GM12801 (cell line): Measurements from ENCODE around the gene IGFBP5.

Experiments used
- TF ChIP-seq, protein P1 (sequence below): IDR thresholded peaks from one replicate; pipeline ENCODE4 v1.5.1; 2011; ENCODE audit warnings: control low read depth; ENCODE audit not compliant: insufficient read length; ENCODE audit errors: extremely low read depth

The IGFBP5 gene

DNA sequence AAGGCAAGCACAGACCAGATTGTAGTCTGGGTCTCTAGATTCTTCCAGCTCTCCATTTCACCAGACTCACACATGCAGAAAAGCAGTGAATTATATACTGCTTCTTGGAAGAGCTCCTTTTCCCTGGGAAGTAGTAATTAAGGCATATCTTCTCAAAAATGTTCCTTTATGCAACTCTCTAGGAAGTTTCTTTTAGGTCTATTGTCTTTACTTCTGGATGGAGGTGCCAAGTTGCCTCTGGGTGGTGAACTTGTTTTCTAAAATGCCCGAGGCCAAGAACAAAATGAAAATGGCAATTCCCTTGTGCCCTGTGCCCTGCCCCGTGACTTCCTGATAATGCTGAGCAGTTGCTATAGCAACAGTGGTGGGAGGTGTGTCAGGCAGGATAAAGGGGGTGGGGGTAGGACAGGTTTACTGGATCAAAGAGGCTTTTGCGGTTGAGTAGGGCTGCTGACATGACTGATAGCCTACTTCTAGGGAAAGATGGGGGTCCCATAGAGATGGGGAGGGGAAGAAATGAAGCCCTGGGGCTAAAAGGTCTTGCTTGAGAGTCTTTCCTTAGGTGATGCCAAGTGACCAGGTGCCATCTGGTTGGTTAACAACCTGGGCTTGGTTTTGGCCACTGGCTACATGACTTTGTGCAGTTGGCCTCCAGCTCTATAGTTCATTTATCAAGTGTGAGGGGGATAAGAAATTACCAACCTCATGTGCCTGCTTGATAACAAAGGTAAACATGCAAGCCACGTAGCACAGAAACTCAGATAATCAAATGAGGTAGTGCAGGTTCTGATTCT, 50.3 kb downstream of the IGFBP5 start:
- TF ChIP-seq, protein P1, sequence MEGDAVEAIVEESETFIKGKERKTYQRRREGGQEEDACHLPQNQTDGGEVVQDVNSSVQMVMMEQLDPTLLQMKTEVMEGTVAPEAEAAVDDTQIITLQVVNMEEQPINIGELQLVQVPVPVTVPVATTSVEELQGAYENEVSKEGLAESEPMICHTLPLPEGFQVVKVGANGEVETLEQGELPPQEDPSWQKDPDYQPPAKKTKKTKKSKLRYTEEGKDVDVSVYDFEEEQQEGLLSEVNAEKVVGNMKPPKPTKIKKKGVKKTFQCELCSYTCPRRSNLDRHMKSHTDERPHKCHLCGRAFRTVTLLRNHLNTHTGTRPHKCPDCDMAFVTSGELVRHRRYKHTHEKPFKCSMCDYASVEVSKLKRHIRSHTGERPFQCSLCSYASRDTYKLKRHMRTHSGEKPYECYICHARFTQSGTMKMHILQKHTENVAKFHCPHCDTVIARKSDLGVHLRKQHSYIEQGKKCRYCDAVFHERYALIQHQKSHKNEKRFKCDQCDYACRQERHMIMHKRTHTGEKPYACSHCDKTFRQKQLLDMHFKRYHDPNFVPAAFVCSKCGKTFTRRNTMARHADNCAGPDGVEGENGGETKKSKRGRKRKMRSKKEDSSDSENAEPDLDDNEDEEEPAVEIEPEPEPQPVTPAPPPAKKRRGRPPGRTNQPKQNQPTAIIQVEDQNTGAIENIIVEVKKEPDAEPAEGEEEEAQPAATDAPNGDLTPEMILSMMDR: no peak

DNA sequence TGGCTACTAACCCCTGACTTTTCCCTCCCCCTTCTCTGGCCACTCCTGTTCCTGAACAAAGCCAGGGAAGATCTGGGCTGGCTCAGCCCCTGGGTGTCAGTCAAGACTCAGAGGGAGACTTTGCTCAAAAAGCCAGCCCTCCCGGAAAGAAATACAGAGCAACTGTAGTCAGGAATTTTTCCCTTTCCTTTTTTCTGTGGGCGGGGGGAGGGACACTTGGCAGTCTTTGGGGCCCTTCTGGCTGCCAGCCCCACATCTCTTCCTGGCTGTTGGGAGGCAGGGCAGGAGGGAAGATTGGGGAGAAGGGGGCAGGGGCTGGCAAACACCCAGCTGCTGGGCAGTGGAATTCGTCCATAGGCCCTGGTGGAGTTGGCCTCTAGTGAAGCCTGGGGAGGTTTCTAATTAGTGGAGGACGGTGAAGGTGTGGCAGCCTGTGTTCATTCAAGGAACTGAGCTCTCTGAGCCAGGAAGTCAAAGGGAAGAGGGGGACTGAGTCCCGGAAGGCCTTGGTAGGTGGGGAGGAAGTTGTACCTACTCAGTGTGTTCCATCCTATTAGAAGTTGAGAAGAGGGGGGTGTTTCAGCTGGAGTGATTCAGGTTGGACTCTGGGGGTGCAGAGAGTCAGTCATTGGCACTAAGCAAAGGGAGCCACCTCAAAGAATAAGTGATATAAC, 51.2 kb downstream of the IGFBP5 start:
- TF ChIP-seq, protein P1: no peak

DNA sequence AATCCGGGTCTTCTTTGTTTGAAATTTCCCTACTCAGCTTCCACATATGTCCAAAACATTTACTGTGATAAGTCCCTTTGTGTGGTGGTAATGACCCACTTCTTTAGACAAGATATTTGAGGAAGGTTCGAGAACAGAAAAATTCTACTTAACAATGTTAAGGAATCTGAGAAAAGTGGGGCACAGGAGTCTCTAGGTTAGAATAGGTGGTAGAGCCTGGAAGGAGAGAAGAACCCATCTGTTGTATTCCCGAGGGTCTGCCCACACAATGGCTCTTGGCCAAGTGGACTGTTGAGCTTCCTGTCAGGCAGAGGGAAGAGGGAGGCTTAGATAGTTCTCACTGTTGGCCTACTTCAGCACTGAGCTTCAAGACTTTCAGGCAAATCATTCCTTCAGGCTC, 57.9 kb downstream of the IGFBP5 start:
- TF ChIP-seq, protein P1: no peak

DNA sequence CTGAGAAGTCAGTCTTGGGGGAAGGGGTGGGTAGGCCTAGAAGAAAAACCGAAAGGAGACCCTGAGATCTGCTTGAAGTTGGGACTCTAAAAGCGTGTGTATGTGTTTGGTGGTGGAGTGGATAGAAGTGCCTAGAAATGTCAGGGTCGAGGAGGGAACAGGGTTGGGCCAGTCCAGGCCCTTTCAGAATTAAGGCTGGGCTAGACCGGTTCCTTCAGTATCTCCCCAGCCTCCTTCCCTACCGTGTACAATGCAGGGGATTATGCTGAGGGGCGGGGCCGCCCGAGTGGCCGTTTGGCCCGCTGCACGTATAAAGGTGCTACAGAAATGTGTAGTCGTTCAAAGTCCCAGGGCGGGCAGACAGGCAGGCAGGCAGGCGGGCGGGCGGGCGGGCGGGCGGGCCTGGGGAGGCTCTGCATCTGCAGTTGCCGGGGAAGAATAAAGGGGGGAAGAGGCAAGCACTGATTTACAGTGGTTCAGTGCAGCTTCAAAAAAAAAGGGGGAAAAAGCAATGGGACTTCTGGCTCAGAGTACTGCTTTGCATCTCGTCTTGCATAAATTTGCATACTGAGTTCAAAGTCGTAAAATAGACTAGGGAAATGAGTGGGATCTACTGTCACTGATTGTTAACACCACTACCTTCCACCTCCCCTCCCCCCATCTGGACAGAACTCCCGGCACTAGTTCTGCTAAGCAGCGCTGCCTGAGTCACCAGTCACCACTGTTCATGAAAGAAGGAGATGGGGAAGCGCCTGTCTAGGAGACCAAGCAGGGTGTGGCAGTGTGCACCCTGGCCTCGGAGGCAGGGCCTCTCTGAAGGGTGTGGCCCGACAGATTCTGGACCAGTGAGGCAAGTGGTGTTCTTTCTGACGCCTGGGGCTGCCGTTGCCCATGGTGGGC, 58.5 kb downstream of the IGFBP5 start:
- TF ChIP-seq, protein P1: no peak

DNA sequence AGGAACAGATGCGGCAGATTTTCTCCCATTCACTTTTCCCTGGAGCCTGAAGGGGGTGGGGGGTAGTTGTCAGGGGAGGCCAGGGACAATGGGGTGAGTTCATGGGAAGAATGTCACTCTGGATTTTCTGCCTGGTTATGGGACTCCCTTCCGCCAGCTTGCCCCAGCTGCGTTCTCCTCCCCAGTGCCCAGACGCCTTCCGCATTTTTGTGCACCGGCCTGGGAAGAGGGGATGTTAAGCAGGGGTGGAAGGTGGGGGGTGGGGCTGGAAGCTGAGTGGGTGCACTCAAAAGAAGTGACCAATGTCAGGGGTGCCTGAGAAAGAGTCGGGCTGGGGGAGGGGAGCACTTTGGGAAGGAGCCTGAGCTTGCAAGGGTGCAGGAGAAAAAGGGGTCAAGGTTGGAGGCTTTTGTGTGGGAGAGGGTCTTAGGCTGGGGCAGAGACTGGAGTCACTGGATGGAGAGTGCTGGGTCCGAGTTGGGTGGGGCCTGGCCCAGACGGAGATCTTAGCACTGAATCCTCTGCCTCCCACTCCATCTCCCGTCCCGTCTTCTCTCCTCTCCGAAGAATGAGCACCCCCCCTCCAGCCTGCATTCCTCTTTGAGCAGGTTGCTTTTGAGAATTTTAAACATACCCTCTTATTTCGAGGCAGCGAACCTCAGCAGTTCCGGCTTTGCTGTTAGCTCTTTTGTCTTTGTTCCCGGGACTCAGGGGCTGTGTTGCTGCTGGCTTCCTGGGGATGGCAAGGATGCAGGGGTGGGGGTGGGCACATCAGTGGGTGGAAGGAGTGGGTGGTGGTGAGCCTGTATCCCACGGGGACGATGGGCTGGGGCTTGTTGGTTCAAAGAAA, 59.4 kb downstream of the IGFBP5 start:
- TF ChIP-seq, protein P1: no peak

DNA sequence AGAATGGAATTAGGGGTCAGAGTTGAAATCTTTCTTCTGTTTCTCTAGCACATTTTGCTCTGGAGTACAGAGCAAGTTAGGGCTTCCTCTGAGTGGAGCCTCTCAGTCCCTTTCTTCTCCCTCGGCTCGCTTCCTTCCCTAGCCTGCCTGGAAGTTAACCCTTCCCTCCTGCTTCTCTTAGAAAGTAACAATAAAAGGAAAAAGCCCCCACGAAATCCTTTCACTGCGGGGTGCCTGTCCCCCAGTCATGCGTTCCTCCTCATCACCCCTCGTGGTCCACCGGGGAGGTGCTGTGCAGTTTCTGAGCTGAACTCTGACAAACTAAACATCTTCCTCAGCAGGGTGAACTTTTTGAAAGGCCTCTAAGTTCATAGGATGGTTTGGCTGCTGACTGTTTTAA, 60.2 kb downstream of the IGFBP5 start:
- TF ChIP-seq, protein P1: no peak
